ENCODE data around the gene ABRACL.

Gene ABRACL

DNA sequence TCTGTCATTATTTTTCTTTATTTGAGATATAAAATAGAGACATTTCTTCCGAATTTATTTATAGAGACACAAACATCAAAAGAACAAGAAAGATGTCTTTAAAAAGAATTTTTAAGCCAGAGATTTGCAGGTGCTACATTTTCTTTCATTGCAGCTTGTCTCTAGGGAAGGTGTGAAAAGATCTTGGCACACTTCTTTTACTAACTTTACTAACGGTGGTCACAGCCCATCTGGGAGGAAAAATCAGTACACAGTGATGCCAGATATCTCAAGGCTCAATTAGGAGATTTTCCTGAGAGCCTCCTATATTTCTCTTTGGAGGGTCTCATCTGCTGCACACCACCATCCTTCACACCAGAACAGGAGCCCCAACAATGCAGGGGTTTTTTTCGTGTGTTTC is 29.5 kb downstream of the ABRACL start:
- no peak for DNase-seq

DNA sequence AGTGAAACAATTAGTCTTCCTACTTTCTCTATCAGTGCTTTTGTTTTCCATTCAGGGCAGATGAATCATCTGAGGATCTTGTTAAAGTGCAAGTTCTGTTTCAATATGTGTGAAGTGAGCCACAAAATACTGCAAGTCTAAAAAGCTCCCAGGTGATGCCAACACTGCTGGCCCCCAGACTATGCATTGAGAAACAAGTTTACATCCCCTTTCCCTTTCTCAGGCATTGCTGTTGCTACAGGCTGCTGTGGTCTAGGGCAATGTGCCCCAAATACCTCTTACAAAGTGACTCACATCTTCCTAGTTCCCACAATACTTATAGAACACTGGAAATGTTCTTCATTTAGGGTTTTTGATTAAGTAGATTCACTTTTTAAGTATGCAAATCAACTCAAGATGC is 31.8 kb downstream of the ABRACL start:
- DNase-seq: no peak

- peak; percentile 35 for DNase-seq
Measured at GRCh38 chr6:139062932-139063646, 34.5 kb downstream of the ABRACL start.

- DNase-seq: no peak
Measured at GRCh38 chr6:139064981-139065665, 36.6 kb downstream of the ABRACL start.

GRCh38 chr6:139066080-139066479 is 37.5 kb downstream of the ABRACL start:
- no peak for DNase-seq

- no peak for DNase-seq
Measured at GRCh38 chr6:139068846-139069245, 40.3 kb downstream of the ABRACL start.

DNA sequence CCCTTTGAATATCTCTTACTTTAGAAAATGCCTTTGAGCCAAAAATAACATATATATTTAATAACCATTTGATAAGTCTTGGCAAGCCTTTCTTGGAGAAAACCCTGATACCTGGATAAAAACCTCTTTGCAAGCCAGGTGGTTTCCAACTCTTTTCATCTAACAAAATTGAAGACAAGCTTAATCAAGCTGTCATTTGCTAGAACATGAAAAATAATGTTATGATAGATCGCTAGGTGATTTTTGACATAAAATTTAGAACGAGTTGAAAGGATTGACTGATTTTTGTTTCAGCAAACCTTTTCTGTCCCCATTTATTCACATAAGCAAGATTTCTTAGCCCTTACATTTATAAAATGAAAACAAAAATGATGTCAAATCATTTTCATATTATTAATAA is 44.6 kb downstream of the ABRACL start:
- no peak for DNase-seq

DNA sequence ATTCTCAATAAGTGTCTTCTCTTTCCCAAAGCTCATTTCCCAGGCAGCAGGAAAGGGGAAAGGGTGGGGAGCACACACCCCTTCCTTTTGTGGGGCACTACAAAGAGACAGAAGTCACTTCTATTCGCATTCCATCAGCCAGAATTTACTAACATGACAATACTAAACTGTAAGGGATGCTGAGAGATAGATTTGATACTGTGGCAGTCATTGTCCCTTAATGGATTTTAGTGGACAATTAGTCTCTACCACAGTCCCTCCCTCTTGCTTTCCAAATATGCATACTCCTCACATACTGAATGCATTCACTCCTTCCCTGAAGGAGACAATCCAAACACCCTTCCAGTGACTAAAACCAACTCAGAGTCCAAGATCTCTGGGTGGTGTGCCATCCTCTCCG is 50.5 kb downstream of the ABRACL start:
- no peak for DNase-seq

GRCh38 chr6:139080255-139080920 is 51.8 kb downstream of the ABRACL start:
- no peak for DNase-seq

DNA sequence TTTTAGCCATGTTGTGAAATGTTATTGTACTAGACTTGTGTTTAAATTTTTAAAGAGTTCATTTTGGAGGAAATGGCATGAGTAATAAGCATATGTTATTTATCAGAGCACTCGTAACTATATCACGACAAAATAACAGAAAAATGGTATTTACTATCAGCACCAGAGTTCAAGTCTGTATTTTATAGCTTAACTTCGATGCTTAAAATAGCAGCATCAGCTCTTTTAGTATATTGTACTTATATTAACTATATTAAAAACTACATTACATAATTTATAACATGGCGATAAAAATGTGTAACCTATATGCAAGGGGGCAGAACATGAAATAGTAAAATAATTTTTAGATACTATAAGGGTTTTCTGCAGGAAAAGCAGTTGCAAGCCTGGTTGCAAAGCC is 52.9 kb downstream of the ABRACL start:
- no peak for DNase-seq

DNA sequence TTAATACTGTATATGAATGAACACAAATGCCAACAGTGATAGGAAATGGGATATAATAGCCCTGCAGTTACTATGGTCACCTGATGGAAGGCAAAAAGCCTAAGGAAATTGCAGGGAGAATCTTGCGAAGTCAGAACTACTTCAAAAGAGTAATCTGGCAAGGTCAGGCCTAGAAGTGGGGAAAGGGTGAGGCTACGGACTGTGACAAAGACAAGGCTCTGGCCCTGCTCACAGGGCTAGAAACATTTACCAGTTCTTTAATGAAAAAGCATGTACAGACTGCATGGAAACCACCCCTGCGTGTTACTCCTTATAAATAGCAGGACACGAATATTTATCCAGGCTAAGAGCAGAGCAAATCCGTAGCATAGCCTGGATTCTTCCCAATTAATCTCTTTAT is 53.8 kb downstream of the ABRACL start:
- DNase-seq: no peak

GRCh38 chr6:139091826-139092225 is 63.3 kb downstream of the ABRACL start:
- DNase-seq: no peak

Data from femur (tissue), 1 donor.